ENCODE data around the gene FIGN. TPM values are rescaled to one million over a fixed set of nuclear protein-coding genes. Genes with fewer than 3 reads are reported as not detected.

FIGN gene
- total and polyA plus RNA-seq, 2 donors (not counting 3 experiments of a cell fraction or from before 2014, with no cell fraction given) = 1.8 to 8.1 TPM

GRCh38 chr2:163692611-163693482 is 43.0 kb downstream of the FIGN start:
- no peaks in the 10 kb centered on the region for H3K9me3 ChIP-seq (replicated peaks; ENCODE audit: control insufficient read depth, insufficient read depth, low read length)
- TF ChIP-seq CTCF (IDR thresholded peaks at IDR 0.05; ENCODE audit: extremely low read depth in 1 of 2, insufficient read depth in 1 of 2, low read depth in 1 of 2, low read length in 2 of 2) (no peak), POLR2AphosphoS5 (IDR thresholded peaks at IDR 0.05; ENCODE audit: insufficient read depth, low read depth, low read length) (no peak), GATA2 (IDR thresholded peaks at IDR 0.05; ENCODE audit: insufficient read depth, insufficient read length, low read depth, low read length) (no peak), FOS (IDR thresholded peaks at IDR 0.05; ENCODE audit: borderline replicate concordance, insufficient read depth, low read length) (no peak), MYC (IDR thresholded peaks at IDR 0.05; ENCODE audit: low read depth, low read length) (no peak), MAX (IDR thresholded peaks at IDR 0.05; ENCODE audit: insufficient read depth, insufficient read length) (no peak), JUN (IDR thresholded peaks at IDR 0.05; ENCODE audit: borderline replicate concordance, insufficient read depth, insufficient read length, low read depth) (no peak), POLR2A (IDR thresholded peaks at IDR 0.05; ENCODE audit: low read depth, low read length) (no peak), EZH2 (IDR thresholded peaks at IDR 0.05; ENCODE audit: borderline replicate concordance, low read depth, low read length, severe bottlenecking) (no peak)

More at GRCh38 chr2:163692611-163693482, 43.0 kb downstream of the FIGN start:
- no peaks in the 10 kb centered on the region for H3K79me2 ChIP-seq (ENCODE audit: control insufficient read depth, insufficient read depth, low read length)
- FAIRE-seq = no peak
- ChIA-PET POLR2A (no interaction called here), CTCF (interaction anchor here (0.6 to 1.9 kb wide), 9 partner anchors 8 to 739 kb away, joined by 3 to 7 read pairs (median 4); no protein-coding TSS in a partner anchor)
- no peaks in the 10 kb centered on the region for H4K20me1 ChIP-seq (replicated peaks; ENCODE audit: control insufficient read depth, extremely low read depth, insufficient read depth, low read length)
- no peaks in the 10 kb centered on the region for H3K36me3 ChIP-seq (ENCODE audit: control insufficient read depth in 2 of 2, extremely low read depth in 1 of 2, insufficient read depth in 2 of 2, low read length in 2 of 2)
- no peak overlapping the region for H3K27ac ChIP-seq (ENCODE audit: insufficient read depth, low read depth, low read length)
- H2AFZ ChIP-seq (ENCODE audit: low read depth, low read length) = no peak overlapping the region
- no peaks in the 10 kb centered on the region for H3K9me1 ChIP-seq (replicated peaks; ENCODE audit: control insufficient read depth, extremely low read depth, insufficient read depth, low read length)
- DNase-seq (ENCODE audit: low read depth, low spot score) = no peak
- intact Hi-C loops (cut with micrococcal nuclease) (no loop called here), dilution Hi-C loops (cut with MboI; ENCODE audit: extremely low pct_ligation_motif_present, low sequenced_read_pairs) (no loop called here)
- no peaks in the 10 kb centered on the region for H3K27me3 ChIP-seq (ENCODE audit: control insufficient read depth in 2 of 2, insufficient read depth in 2 of 2, low read length in 2 of 2)
- no peak overlapping the region for H3K4me3 ChIP-seq (replicated peaks in 1 of 3; ENCODE audit: insufficient read depth in 1 of 3, low read depth in 1 of 3, low read length in 3 of 3)
- H3K4me1 ChIP-seq (ENCODE audit: control insufficient read depth, extremely low read depth, insufficient read depth, low read length) = no peaks in the 10 kb centered on the region
- no peak overlapping the region for H3K4me2 ChIP-seq (ENCODE audit: insufficient read depth, low read length)
- no peak overlapping the region for H3K9ac ChIP-seq (replicated peaks; ENCODE audit: extremely low read depth, insufficient read depth, low read length)
- BruUV-seq (replicated peaks) = no TSS peak
